ENCODE results near the gene MMP23B. TPM values are rescaled to one million over a fixed set of nuclear protein-coding genes. Genes with fewer than 3 reads are reported as not detected.
"Not testable (repeated sequence)": the region's sequence is repeated elsewhere in the genome, so short reads cannot be mapped to it uniquely, and the experiment has no call there.

The MMP23B gene
- total RNA-seq, 1 experiment from 2014 or later, result 0.17 TPM

- no peak for DNase-seq (ENCODE audit: low read depth)
Observed at GRCh38 chr1:1666526-1666925, 34.6 kb downstream of the MMP23B start.

GRCh38 chr1:1669468-1670440 lies 37.8 kb downstream of the MMP23B start:
- no peak for DNase-seq (ENCODE audit: low read depth)

GRCh38 chr1:1670866-1671265 lies 38.9 kb downstream of the MMP23B start:
- no peak for DNase-seq (ENCODE audit: low read depth)

- no peak for DNase-seq (ENCODE audit: low read depth)
Observed at GRCh38 chr1:1671365-1672119, 39.6 kb downstream of the MMP23B start.

GRCh38 chr1:1672181-1672965 lies 40.4 kb downstream of the MMP23B start:
- DNase-seq (ENCODE audit: low read depth), result no peak

- DNase-seq (ENCODE audit: low read depth), result not testable (repeated sequence)
Observed at GRCh38 chr1:1674806-1675205, 42.8 kb downstream of the MMP23B start.

- not testable (repeated sequence) for DNase-seq (ENCODE audit: low read depth)
Observed at GRCh38 chr1:1675218-1675617, 43.2 kb downstream of the MMP23B start.

GRCh38 chr1:1676087-1676486 lies 44.1 kb downstream of the MMP23B start:
- not testable (repeated sequence) for DNase-seq (ENCODE audit: low read depth)

GRCh38 chr1:1677718-1678580 lies 46.0 kb downstream of the MMP23B start:
- no peak for DNase-seq (ENCODE audit: low read depth)

GRCh38 chr1:1678581-1679380 lies 46.8 kb downstream of the MMP23B start:
- no peak for DNase-seq (ENCODE audit: low read depth)

GRCh38 chr1:1680031-1680911 lies 48.3 kb downstream of the MMP23B start:
- DNase-seq (ENCODE audit: low read depth), result no peak

- DNase-seq (ENCODE audit: low read depth), result no peak
Observed at GRCh38 chr1:1680912-1681273, 48.9 kb downstream of the MMP23B start.

GRCh38 chr1:1683104-1683905 lies 51.3 kb downstream of the MMP23B start:
- no peak for DNase-seq (ENCODE audit: low read depth)

Other genes with a start within 250 kb of the MMP23B start
- gene CCNL2, start 232.8 kb upstream of the MMP23B start, total RNA-seq (2014; rRNA removed; shearing (Covaris generic)), result 58.8 and 81.7 TPM in 2 replicates
- gene MRPL20, start 224.9 kb upstream of the MMP23B start, total RNA-seq (2014; rRNA removed; shearing (Covaris generic)), result 303 and 385 TPM in 2 replicates
- gene ANKRD65, start 210.9 kb upstream of the MMP23B start, total RNA-seq (2014; rRNA removed; shearing (Covaris generic)), result not detected in 2 replicates
- 2.2 and 5.7 TPM in 2 replicates for gene VWA1, start 196.5 kb upstream of the MMP23B start, total RNA-seq (2014; rRNA removed; shearing (Covaris generic))
- 0.06 and 0.29 TPM in 2 replicates for gene ATAD3C, start 182.5 kb upstream of the MMP23B start, total RNA-seq (2014; rRNA removed; shearing (Covaris generic))
- 46.8 and 47.5 TPM in 2 replicates for gene ATAD3B, start 160.4 kb upstream of the MMP23B start, total RNA-seq (2014; rRNA removed; shearing (Covaris generic))
- gene ATAD3A, start 120.0 kb upstream of the MMP23B start, total RNA-seq (2014; rRNA removed; shearing (Covaris generic)), result 85.1 and 85.4 TPM in 2 replicates
- 0.11 TPM in 1 of 2 replicates, not detected in the other for gene TMEM240, start 91.5 kb upstream of the MMP23B start, total RNA-seq (2014; rRNA removed; shearing (Covaris generic))
- gene SSU72, start 57.3 kb upstream of the MMP23B start, total RNA-seq (2014; rRNA removed; shearing (Covaris generic)), result 67.3 and 71.3 TPM in 2 replicates
- gene FNDC10, start 32.0 kb upstream of the MMP23B start, total RNA-seq (2014; rRNA removed; shearing (Covaris generic)), result 1.8 TPM in 1 of 2 replicates, not detected in the other
- gene MIB2, start 16.7 kb upstream of the MMP23B start, total RNA-seq (2014; rRNA removed; shearing (Covaris generic)), result 31.3 and 38.3 TPM in 2 replicates
- 9.9 and 17.0 TPM in 2 replicates for gene CDK11B, start 26.8 kb downstream of the MMP23B start, total RNA-seq (2014; rRNA removed; shearing (Covaris generic))
- gene SLC35E2B, start 60.6 kb downstream of the MMP23B start, total RNA-seq (2014; rRNA removed; shearing (Covaris generic)), result 8.5 and 12.2 TPM in 2 replicates
- gene CDK11A, start 92.2 kb downstream of the MMP23B start, total RNA-seq (2014; rRNA removed; shearing (Covaris generic)), result 10.0 and 13.5 TPM in 2 replicates
- 31.2 and 39.5 TPM in 2 replicates for gene NADK, start 146.3 kb downstream of the MMP23B start, total RNA-seq (2014; rRNA removed; shearing (Covaris generic))